ENCODE measurements around the gene ELFN1. TPM values are rescaled to one million over a fixed set of nuclear protein-coding genes. Genes with fewer than 3 reads are reported as not detected.

The ELFN1 gene
- total RNA-seq, 1 donor from 2014 or later, result 0.65 TPM

DNA sequence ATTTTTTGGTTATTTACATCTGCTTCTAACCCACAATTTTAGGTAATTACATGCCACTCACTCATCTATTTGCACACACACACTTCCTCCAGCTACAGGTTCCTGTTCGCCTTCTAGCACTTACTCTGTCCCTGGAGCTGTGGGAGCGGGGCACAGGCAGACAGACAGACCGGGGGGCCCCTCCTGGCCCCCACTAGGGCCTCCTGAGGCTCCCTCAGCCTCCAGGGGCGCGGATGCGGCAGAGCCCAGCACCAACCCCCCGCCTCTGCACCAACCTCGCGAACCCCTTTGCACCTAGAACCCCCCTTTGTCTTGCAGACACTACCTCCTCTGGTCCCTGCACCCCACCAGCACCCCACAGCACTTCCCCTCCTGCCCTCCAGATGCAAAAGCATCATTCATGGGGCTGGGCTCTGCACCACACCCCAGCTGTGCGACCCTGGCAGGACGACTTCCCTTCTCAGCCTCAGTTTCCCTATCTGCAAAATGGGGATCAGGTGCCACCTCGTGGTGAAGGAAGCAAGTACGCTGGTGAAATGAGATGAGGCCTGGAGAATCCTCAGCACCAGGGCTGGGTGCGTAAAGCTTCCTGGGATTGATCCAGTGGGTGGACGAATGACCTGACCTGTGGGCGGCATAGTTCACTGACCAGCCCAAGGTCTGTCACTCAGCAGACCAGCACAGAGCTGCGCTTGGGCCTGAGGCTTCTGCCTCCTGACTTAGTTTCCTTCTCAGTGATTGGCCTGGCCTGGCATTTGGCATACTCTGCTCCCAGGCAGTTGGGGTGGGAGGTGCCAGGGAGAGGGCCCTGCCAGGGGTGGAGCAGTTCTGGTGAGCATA is 37.9 kb downstream of the ELFN1 start:
- no peaks in the 10 kb centered on the region for H3K4me1 Mint-ChIP-seq (ENCODE audit: low read depth)
- H3K27ac Mint-ChIP-seq (ENCODE audit: unreplicated experiment), result no peak overlapping the region
- H3K4me3 Mint-ChIP-seq (ENCODE audit: unreplicated experiment), result no peak overlapping the region
- peaks cover 8% of the 10 kb centered on the region for H3K9me3 Mint-ChIP-seq (ENCODE audit: low read depth)
- DNase-seq (ENCODE audit: low spot score), result peak; percentile 64
- peak; percentile 52 for TF ChIP-seq CTCF (IDR thresholded peaks at IDR 0.05)
- H3K36me3 Mint-ChIP-seq (ENCODE audit: low read depth), result peaks cover 3% of the 10 kb centered on the region
- H3K27me3 Mint-ChIP-seq (ENCODE audit: low read depth), result peaks cover 9% of the 10 kb centered on the region

- Mint-ChIP-seq H3K9me3 (ENCODE audit: low read depth) (peaks cover 3% of the 10 kb centered on the region), H3K36me3 (ENCODE audit: low read depth) (no peaks in the 10 kb centered on the region), H3K27ac (ENCODE audit: unreplicated experiment) (no peak overlapping the region), H3K4me1 (ENCODE audit: low read depth) (no peaks in the 10 kb centered on the region), H3K4me3 (ENCODE audit: unreplicated experiment) (no peak overlapping the region), H3K27me3 (ENCODE audit: low read depth) (peaks cover 4% of the 10 kb centered on the region)
- TF ChIP-seq CTCF (IDR thresholded peaks at IDR 0.05), result no peak
- peak; percentile 79 for DNase-seq (ENCODE audit: low spot score)
Observed at GRCh38 chr7:1708596-1709251, 38.6 kb downstream of the ELFN1 start.

- TF ChIP-seq CTCF (IDR thresholded peaks at IDR 0.05), result no peak
- peaks cover 8% of the 10 kb centered on the region for H3K27me3 Mint-ChIP-seq (ENCODE audit: low read depth)
- peak; percentile 43 for DNase-seq (ENCODE audit: low spot score)
- H3K4me3 Mint-ChIP-seq (ENCODE audit: unreplicated experiment), result no peak overlapping the region
- H3K4me1 Mint-ChIP-seq (ENCODE audit: low read depth), result no peaks in the 10 kb centered on the region
- peaks cover 3% of the 10 kb centered on the region for H3K9me3 Mint-ChIP-seq (ENCODE audit: low read depth)
- no peak overlapping the region for H3K27ac Mint-ChIP-seq (ENCODE audit: unreplicated experiment)
- no peaks in the 10 kb centered on the region for H3K36me3 Mint-ChIP-seq (ENCODE audit: low read depth)
Observed at GRCh38 chr7:1709281-1709680, 39.2 kb downstream of the ELFN1 start.

DNA sequence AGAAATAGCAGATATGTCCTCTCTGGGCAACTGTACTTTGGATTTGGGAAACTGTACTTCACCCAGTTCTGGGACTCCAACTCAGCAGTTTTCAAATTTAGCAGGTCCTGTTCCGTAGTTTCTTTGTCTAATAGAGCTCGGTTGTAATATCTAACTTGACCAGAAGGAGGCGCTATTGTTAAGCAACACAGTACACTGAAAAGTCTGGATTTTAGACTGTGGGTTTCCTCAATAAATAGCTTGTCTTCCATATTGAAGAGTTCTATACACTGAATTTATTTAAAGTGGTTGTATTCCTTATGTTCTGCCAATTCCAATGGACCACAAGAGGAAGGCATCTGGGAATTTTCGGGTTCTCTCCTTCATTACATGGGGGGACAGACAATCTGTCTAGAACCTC is 39.8 kb downstream of the ELFN1 start:
- no peak overlapping the region for H3K27ac Mint-ChIP-seq (ENCODE audit: unreplicated experiment)
- no peak overlapping the region for H3K4me3 Mint-ChIP-seq (ENCODE audit: unreplicated experiment)
- peak; percentile 72 for TF ChIP-seq CTCF (IDR thresholded peaks at IDR 0.05)
- no peaks in the 10 kb centered on the region for H3K4me1 Mint-ChIP-seq (ENCODE audit: low read depth)
- no peaks in the 10 kb centered on the region for H3K36me3 Mint-ChIP-seq (ENCODE audit: low read depth)
- peaks cover 3% of the 10 kb centered on the region for H3K9me3 Mint-ChIP-seq (ENCODE audit: low read depth)
- no peak for DNase-seq (ENCODE audit: low spot score)
- peaks cover 8% of the 10 kb centered on the region for H3K27me3 Mint-ChIP-seq (ENCODE audit: low read depth)

GRCh38 chr7:1710936-1711335 is 40.9 kb downstream of the ELFN1 start:
- Mint-ChIP-seq H3K4me1 (ENCODE audit: low read depth) (no peaks in the 10 kb centered on the region), H3K27ac (ENCODE audit: unreplicated experiment) (no peak overlapping the region), H3K4me3 (ENCODE audit: unreplicated experiment) (no peak overlapping the region), H3K36me3 (ENCODE audit: low read depth) (no peaks in the 10 kb centered on the region), H3K9me3 (ENCODE audit: low read depth) (peaks cover 3% of the 10 kb centered on the region), H3K27me3 (ENCODE audit: low read depth) (peaks cover 8% of the 10 kb centered on the region)
- TF ChIP-seq CTCF (IDR thresholded peaks at IDR 0.05), result no peak
- peak; percentile 52 for DNase-seq (ENCODE audit: low spot score)
